ENCODE data around the gene HEXIM2.
"Not testable (repeated sequence)": the region's sequence is repeated elsewhere in the genome, so short reads cannot be mapped to it uniquely, and the experiment has no call there.

The HEXIM2 gene

GRCh38 chr17:45123076-45123770 is 38.5 kb upstream of the HEXIM2 start:
- Mint-ChIP-seq H3K4me1 (peaks cover 12% of the 10 kb centered on the region), H3K4me3 (no peak overlapping the region), H3K27ac (no peak overlapping the region), H3K36me3 (no peaks in the 10 kb centered on the region), H3K9me3 (no peaks in the 10 kb centered on the region)
- ATAC-seq (no peak), DNase-seq (ENCODE audit: low spot score in 2 of 2) (no peak)

- peak; percentile 86 for ATAC-seq
- peak in 1 of 2 donors; percentile 60 for DNase-seq (ENCODE audit: low spot score in 2 of 2)
- no peaks in the 10 kb centered on the region for H3K36me3 Mint-ChIP-seq
- peak overlapping the region; percentile 82 for H3K27ac Mint-ChIP-seq
- H3K4me1 Mint-ChIP-seq, result peaks cover 12% of the 10 kb centered on the region
- no peak overlapping the region for H3K4me3 Mint-ChIP-seq
- no peaks in the 10 kb centered on the region for H3K9me3 Mint-ChIP-seq
Measured at GRCh38 chr17:45123930-45124796, 37.5 kb upstream of the HEXIM2 start.

GRCh38 chr17:45124797-45125122 is 36.9 kb upstream of the HEXIM2 start:
- H3K27ac Mint-ChIP-seq, result peak overlapping the region; percentile 82
- not testable (repeated sequence) for DNase-seq (ENCODE audit: low spot score in 2 of 2); H3K4me3 Mint-ChIP-seq; H3K36me3 Mint-ChIP-seq; ATAC-seq; H3K9me3 Mint-ChIP-seq
- H3K4me1 Mint-ChIP-seq, result peaks cover 12% of the 10 kb centered on the region

- DNase-seq (ENCODE audit: low spot score in 2 of 2) (no peak), ATAC-seq (no peak)
- Mint-ChIP-seq H3K9me3 (no peaks in the 10 kb centered on the region), H3K27ac (no peak overlapping the region), H3K4me1 (peaks cover 12% of the 10 kb centered on the region), H3K36me3 (no peaks in the 10 kb centered on the region), H3K4me3 (no peak overlapping the region)
Measured at GRCh38 chr17:45125509-45125908, 36.2 kb upstream of the HEXIM2 start.

GRCh38 chr17:45127207-45127547 is 34.5 kb upstream of the HEXIM2 start:
- Mint-ChIP-seq H3K4me1 (peaks cover 21% of the 10 kb centered on the region), H3K27ac (no peak overlapping the region), H3K36me3 (no peaks in the 10 kb centered on the region), H3K4me3 (no peak overlapping the region), H3K9me3 (no peaks in the 10 kb centered on the region)
- DNase-seq (ENCODE audit: low spot score in 2 of 2) (no peak), ATAC-seq (no peak)

- ATAC-seq, result no peak
- Mint-ChIP-seq H3K36me3 (no peaks in the 10 kb centered on the region), H3K9me3 (no peaks in the 10 kb centered on the region), H3K4me3 (no peak overlapping the region), H3K4me1 (peaks cover 21% of the 10 kb centered on the region), H3K27ac (no peak overlapping the region)
- no peak for DNase-seq (ENCODE audit: low spot score in 2 of 2)
Measured at GRCh38 chr17:45127548-45128300, 34.0 kb upstream of the HEXIM2 start.

- peaks cover 21% of the 10 kb centered on the region for H3K4me1 Mint-ChIP-seq
- ATAC-seq (no peak), DNase-seq (ENCODE audit: low spot score in 2 of 2) (no peak)
- H3K9me3 Mint-ChIP-seq, result no peaks in the 10 kb centered on the region
- H3K36me3 Mint-ChIP-seq, result no peaks in the 10 kb centered on the region
- no peak overlapping the region for H3K4me3 Mint-ChIP-seq
- H3K27ac Mint-ChIP-seq, result no peak overlapping the region
Measured at GRCh38 chr17:45128331-45128730, 33.3 kb upstream of the HEXIM2 start.

GRCh38 chr17:45128989-45129388 is 32.7 kb upstream of the HEXIM2 start:
- H3K36me3 Mint-ChIP-seq, result no peaks in the 10 kb centered on the region
- H3K4me1 Mint-ChIP-seq, result peaks cover 20% of the 10 kb centered on the region
- H3K9me3 Mint-ChIP-seq, result no peaks in the 10 kb centered on the region
- DNase-seq (ENCODE audit: low spot score in 2 of 2), result no peak
- H3K27ac Mint-ChIP-seq, result no peak overlapping the region
- no peak overlapping the region for H3K4me3 Mint-ChIP-seq
- ATAC-seq, result no peak

GRCh38 chr17:45129426-45129939 is 32.2 kb upstream of the HEXIM2 start:
- ATAC-seq (no peak), DNase-seq (ENCODE audit: low spot score in 2 of 2) (no peak)
- Mint-ChIP-seq H3K27ac (no peak overlapping the region), H3K36me3 (no peaks in the 10 kb centered on the region), H3K4me3 (no peak overlapping the region), H3K9me3 (no peaks in the 10 kb centered on the region), H3K4me1 (peaks cover 15% of the 10 kb centered on the region)

GRCh38 chr17:45129940-45130680 is 31.6 kb upstream of the HEXIM2 start:
- H3K4me1 Mint-ChIP-seq, result peaks cover 17% of the 10 kb centered on the region
- no peak overlapping the region for H3K27ac Mint-ChIP-seq
- no peaks in the 10 kb centered on the region for H3K36me3 Mint-ChIP-seq
- ATAC-seq, result no peak
- H3K9me3 Mint-ChIP-seq, result no peaks in the 10 kb centered on the region
- H3K4me3 Mint-ChIP-seq, result no peak overlapping the region
- DNase-seq (ENCODE audit: low spot score in 2 of 2), result no peak

GRCh38 chr17:45130681-45131615 is 30.7 kb upstream of the HEXIM2 start:
- H3K27ac Mint-ChIP-seq, result no peak overlapping the region
- no peaks in the 10 kb centered on the region for H3K36me3 Mint-ChIP-seq

GRCh38 chr17:45131616-45132319 is 29.9 kb upstream of the HEXIM2 start:
- H3K27ac Mint-ChIP-seq, result no peak overlapping the region
- no peaks in the 10 kb centered on the region for H3K9me3 Mint-ChIP-seq
- DNase-seq (ENCODE audit: low spot score in 2 of 2) (peak; percentile 64 to 81), ATAC-seq (peak; percentile 4)
- H3K4me3 Mint-ChIP-seq, result peak overlapping the region; percentile 77
- H3K4me1 Mint-ChIP-seq, result peaks cover 33% of the 10 kb centered on the region
- no peaks in the 10 kb centered on the region for H3K36me3 Mint-ChIP-seq

More at GRCh38 chr17:45130681-45131615, 30.7 kb upstream of the HEXIM2 start:
- ATAC-seq (no peak), DNase-seq (ENCODE audit: low spot score in 2 of 2) (no peak)
- Mint-ChIP-seq H3K9me3 (no peaks in the 10 kb centered on the region), H3K4me1 (peaks cover 26% of the 10 kb centered on the region), H3K4me3 (peak overlapping the region; percentile 77)

GRCh38 chr17:45132320-45132571 is 29.4 kb upstream of the HEXIM2 start, which contains the start of gene PLCD3:
Gene PLCD3, minus strand, starts transcription at chr17:45132515. Its CDS starts 105 bp downstream, at chr17:45132410.
- DNase-seq (ENCODE audit: low spot score in 2 of 2) (no peak), ATAC-seq (peak; percentile 50)
- Mint-ChIP-seq H3K27ac (peak within 1 kb of the TSS; percentile 48), H3K4me1 (peaks cover 33% of the 10 kb centered on the region), H3K4me3 (peak within 1 kb of the TSS; percentile 77), H3K36me3 (no peaks in the 10 kb centered on the region), H3K9me3 (no peaks in the 10 kb centered on the region)

All from stimulated activated effector memory CD8-positive, alpha-beta T cell treated with anti-CD3 and anti-CD28 coated beads, Interleukin-12 subunit alpha, Interleukin-12 subunit beta, amount 100 ng/mL, for 72 hours (primary cell).